ENCODE results near the gene NDUFS3.

NDUFS3 gene

GRCh38 chr11:47587039-47587716 is 8.3 kb downstream of the NDUFS3 start:
- peak in 1 of 10 donors; percentile 37 for DNase-seq
- intact Hi-C loops (cut with DNase I) = no loop called here

GRCh38 chr11:47587723-47588326 is 9.0 kb downstream of the NDUFS3 start:
- intact Hi-C loops (cut with DNase I) = no loop called here
- peak in 4 of 10 donors; percentile 50 to 92 (median 65) for DNase-seq

- intact Hi-C loops (cut with DNase I) = no loop called here
Measured at GRCh38 chr11:47589118-47589517, 10.2 kb downstream of the NDUFS3 start.

GRCh38 chr11:47589584-47589976 is 10.7 kb downstream of the NDUFS3 start:
- intact Hi-C loops (cut with DNase I) = no loop called here
- peak in 1 of 10 donors; percentile 67 for DNase-seq

More at GRCh38 chr11:47589118-47589517, 10.2 kb downstream of the NDUFS3 start:
- DNase-seq = peak in 1 of 10 donors; percentile 20

- intact Hi-C loops (cut with DNase I) = no loop called here
- DNase-seq = peak in 1 of 10 donors; percentile 59
Measured at GRCh38 chr11:47589977-47590861, 11.3 kb downstream of the NDUFS3 start.

- DNase-seq = no peak
- intact Hi-C loops (cut with DNase I) = no loop called here
Measured at GRCh38 chr11:47591764-47592163, 12.9 kb downstream of the NDUFS3 start.

- DNase-seq = peak in 2 of 10 donors; percentile 23 to 66
- intact Hi-C loops (cut with DNase I) = no loop called here
Measured at GRCh38 chr11:47592251-47592650, 13.4 kb downstream of the NDUFS3 start.

- intact Hi-C loops (cut with DNase I) = no loop called here
- no peak for DNase-seq
Measured at GRCh38 chr11:47592970-47593369, 14.1 kb downstream of the NDUFS3 start.

- intact Hi-C loops (cut with DNase I) = no loop called here
Measured at GRCh38 chr11:47593492-47593933, 14.6 kb downstream of the NDUFS3 start.

GRCh38 chr11:47593934-47594855 is 15.3 kb downstream of the NDUFS3 start, which contains the start of gene C1QTNF4:
Gene C1QTNF4 (minus strand): TSS chr11:47594411. CDS start chr11:47590810, 3,601 bp downstream.
- DNase-seq = peak in 1 of 10 donors; percentile 83
- intact Hi-C loops (cut with DNase I) = no loop called here

More at GRCh38 chr11:47593492-47593933, 14.6 kb downstream of the NDUFS3 start:
- peak in 1 of 10 donors; percentile 70 for DNase-seq

- DNase-seq = peak in 2 of 10 donors; percentile 14 to 70
- intact Hi-C loops (cut with DNase I) = no loop called here
Measured at GRCh38 chr11:47595029-47595428, 16.2 kb downstream of the NDUFS3 start.

GRCh38 chr11:47595967-47596366 is 17.1 kb downstream of the NDUFS3 start:
- DNase-seq = no peak
- intact Hi-C loops (cut with DNase I) = no loop called here

GRCh38 chr11:47599902-47600301 is 21.0 kb downstream of the NDUFS3 start:
- DNase-seq = no peak
- intact Hi-C loops (cut with DNase I) = no loop called here

GRCh38 chr11:47603295-47603694 is 24.4 kb downstream of the NDUFS3 start:
- no peak for DNase-seq
- intact Hi-C loops (cut with DNase I) = no loop called here

GRCh38 chr11:47605921-47606320 is 27.0 kb downstream of the NDUFS3 start:
- DNase-seq = no peak
- intact Hi-C loops (cut with DNase I) = no loop called here

- DNase-seq = no peak
- intact Hi-C loops (cut with DNase I) = no loop called here
Measured at GRCh38 chr11:47606731-47607130, 27.9 kb downstream of the NDUFS3 start.

- intact Hi-C loops (cut with DNase I) = no loop called here
- DNase-seq = peak in 5 of 10 donors; percentile 46 to 94 (median 70)
Measured at GRCh38 chr11:47607380-47607779, 28.5 kb downstream of the NDUFS3 start.

GRCh38 chr11:47609675-47610074 is 30.8 kb downstream of the NDUFS3 start:
- intact Hi-C loops (cut with DNase I) = no loop called here
- DNase-seq = peak in 1 of 10 donors; percentile 17

GRCh38 chr11:47611348-47611794 is 32.5 kb downstream of the NDUFS3 start:
- DNase-seq = no peak
- intact Hi-C loops (cut with DNase I) = no loop called here

GRCh38 chr11:47615249-47615648 is 36.4 kb downstream of the NDUFS3 start:
- intact Hi-C loops (cut with DNase I) = no loop called here

More at GRCh38 chr11:47615249-47615648, 36.4 kb downstream of the NDUFS3 start:
- DNase-seq = no peak
